Amniotic epithelial cell (primary cell): ENCODE measurements around the gene RASSF7.

Source experiments
- DNase-seq: peaks from one replicate; pipeline ENCODE4 v3.0.0-alpha.2; 2010; ENCODE audit warnings: low read depth

Gene RASSF7

GRCh38 chr11:610146-610801, 49.5 kb downstream of the RASSF7 start:
- no peak for DNase-seq

- no peak for DNase-seq
Observed at GRCh38 chr11:611001-611996, 50.5 kb downstream of the RASSF7 start.

- DNase-seq: peak; percentile 30
Observed at GRCh38 chr11:612201-612960, 51.6 kb downstream of the RASSF7 start.

GRCh38 chr11:612961-613300, 52.2 kb downstream of the RASSF7 start:
- DNase-seq: no peak

- peak; percentile 53 for DNase-seq
Observed at GRCh38 chr11:613369-613968, 52.7 kb downstream of the RASSF7 start.
